Activated T-cell treated with anti-CD3 and anti-CD28 coated beads for 24 hours (primary cell): ENCODE data around the gene UBE2I.

Experiments used
- DNase-seq: peaks from one replicate; pipeline ENCODE4 v3.0.0-alpha.2; 2020; ENCODE audit warnings: low read depth

The UBE2I gene

GRCh38 chr16:1361685-1362360 is 52.4 kb downstream of the UBE2I start:
- no peak for DNase-seq

DNA sequence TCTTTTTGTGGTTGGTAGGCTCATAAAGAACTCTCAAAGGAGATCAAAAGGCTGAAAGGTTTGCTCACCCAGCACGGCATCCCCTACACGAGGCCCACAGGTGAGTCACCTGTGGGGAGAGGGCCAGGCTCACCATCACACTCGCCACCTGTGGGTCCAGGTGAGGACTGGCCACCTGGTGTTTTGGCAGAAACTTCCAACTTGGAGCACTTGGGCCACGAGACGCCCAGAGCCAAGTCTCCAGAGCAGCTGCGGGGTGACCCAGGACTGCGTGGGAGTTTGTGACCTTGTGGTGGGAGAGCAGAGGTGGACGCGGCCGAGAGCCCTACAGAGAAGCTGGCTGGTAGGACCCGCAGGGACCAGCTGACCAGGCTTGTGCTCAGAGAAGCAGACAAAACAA is 53.4 kb downstream of the UBE2I start:
- DNase-seq = no peak

DNA sequence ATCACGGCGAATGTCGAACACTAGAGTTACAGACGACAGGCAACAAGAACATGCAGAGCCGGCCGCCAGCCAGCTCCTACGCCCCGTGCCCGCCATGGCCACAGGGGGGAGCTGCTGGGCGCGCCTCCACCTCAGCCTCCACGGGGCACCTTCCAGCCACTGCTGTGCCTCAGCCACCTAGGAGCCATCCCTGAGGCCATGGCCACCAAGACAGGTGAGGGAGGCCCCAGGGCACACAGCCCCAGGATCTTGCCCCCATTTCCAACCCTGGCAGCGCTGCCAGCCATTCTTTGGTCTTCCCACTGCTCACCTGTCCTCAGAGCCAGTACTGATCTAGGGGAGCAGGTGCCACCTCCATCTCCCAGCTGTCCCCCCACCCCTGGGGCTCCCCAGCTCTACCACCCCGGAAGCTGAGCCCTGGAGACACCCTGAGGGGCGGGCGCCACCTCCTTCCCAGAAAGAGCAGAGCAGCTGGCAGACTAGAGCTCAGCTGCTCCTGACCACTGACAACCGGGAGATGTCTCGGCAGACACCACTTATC is 54.1 kb downstream of the UBE2I start:
- peak; percentile 56 for DNase-seq

DNA sequence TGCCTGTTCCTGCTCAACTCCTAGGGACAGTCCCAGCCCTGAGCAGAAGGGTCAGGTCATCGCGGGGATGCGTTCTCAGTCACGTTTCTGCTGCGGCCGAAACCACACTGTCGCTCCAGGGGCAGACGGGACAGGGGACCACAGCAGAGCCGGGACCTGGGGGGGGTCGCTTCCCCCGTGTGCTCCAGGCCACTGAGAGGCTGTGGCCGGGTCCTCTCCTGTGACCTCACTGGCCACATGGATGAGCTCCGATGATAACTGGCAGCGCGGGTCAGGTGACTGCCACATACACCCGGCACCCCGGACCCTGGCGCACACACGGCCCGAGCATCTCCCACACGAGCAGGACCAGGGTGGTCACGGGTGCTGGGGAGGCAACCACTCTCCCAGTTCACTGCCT is 55.1 kb downstream of the UBE2I start:
- DNase-seq = no peak

DNA sequence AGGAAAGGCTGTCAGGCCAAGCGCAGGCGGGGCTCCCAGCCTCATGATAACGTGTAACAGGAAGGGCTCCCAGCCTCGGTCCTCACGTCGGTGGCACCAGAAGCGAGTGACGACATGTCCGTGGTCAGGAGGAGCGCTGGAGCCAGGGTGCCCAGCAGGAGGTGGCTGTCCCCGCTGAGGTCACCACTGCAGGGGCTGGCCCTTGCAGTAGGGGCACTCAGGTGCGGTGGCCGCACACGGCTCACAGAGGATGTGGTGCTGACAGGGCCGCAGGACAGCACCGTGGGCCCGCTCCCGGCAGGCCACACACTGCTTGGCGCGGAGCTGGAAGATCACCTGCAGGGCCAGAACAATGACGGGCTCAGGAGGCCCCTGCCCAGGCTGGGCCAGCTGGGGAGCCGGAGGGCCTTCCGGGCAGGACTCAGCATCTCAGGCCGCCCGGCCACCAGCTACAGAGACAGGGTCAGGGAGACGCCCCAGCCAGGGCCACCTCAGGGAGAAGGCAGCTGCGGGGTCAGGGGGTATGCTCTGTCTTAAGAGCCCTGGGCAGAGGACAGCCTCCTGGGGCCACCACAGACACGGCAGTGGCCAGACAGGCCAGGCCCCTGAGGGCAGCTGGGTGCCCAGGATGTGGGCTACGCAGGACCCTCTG is 56.8 kb downstream of the UBE2I start:
- no peak for DNase-seq

DNA sequence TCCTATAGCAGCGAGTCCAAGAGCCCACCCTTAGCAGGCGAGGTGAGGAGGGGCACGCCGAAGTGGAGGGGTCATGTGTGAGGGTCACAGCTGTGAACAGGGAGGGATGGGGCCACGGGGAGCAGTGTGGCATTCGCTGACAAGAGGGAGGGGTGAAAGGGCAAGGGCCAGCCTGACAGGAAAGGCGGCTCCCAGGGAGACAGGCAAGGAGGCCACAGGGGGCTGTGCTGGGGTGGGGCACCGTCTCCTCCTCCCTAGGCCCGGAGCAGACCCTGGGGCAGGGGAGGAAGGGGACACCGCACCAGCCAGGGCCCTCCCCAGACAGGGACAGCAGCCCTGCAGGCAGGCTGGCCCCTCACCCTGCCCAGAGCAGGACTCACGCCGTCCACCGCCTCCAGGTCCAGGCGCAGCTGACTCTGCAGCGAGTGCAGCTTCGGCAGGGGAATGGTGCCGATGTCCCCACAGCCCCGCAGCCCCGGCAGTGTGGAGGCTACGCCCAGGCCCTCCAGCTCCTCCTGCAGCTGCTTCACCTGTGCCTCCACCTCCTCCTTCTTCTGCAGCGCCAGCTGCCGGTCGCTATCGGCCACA is 57.4 kb downstream of the UBE2I start:
- DNase-seq = no peak

GRCh38 chr16:1367486-1368174 is 58.2 kb downstream of the UBE2I start:
- DNase-seq = no peak

DNA sequence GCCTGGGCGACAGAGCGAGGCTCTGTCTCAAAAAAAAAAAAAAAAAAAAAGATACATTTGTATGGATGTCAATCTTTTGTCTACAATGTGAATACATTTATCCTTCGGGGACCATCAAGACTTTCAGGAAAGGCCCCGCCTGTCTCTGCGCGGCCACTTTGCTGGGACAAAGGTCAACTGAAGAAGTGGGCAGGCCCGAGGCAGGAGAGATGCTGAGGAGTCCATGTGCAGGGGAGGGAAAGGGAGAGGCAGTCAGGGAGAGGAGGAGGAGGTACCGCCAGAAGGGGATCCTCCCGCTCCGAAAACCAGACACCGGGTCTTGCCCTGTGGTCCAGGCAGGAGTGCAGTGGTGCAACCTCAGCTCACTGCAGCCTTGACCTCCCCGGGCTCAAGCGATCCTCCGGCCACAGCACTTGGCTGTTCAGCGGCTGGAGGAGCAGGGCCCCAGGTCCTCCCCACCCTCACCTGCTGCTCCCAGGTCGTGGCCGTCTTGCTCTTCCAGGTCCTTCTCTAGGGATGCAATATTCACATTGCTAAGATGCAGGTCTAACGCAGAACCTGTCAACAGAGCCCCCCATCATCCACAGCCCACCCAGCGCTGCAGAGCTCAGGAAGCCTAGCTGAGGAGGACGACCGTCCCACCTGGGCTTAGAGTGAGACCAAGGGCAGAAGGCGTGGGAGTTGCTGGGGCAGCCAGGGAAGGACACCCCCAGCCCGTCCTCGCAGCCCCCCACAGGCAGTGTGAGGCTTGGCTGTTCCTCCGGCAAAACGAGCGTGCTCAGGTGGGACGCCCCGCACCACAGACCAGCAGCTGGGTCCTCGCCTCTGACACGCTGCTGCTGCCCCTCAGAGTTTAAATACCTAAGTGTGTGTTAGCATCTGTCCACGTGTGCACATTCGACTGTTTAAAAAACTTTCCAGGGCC is 61.9 kb downstream of the UBE2I start:
- no peak for DNase-seq

DNA sequence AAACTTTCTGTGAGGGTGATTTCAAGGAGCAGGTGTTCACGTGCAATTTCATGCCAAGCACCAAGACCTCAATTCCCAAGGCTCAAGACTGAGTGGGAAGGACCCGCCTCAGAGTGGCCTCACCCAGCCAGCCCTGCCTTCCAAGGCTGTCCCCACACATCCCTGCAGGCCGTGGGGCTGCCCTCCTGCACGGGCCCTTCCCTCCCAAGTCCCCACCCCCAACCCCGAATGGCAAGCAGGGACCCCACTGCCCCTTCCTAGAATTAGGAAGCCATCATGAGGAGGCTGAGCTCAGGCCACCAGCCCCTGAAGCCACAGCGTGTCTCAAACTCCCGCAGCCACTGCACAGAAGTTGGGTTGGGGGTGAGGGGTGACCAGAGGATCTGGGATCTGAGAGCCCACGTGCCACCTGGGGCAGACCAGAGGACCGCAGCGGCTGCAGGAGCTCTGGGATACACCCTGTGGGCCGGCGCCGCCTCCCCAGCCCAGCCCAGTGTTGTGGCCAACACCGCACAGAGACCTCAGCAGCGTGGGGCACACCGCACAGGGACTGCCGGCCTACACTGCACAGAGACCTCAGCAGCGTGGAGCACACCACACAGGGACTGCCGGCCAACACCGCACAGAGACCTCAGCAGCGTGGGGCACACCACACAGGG is 63.0 kb downstream of the UBE2I start:
- no peak for DNase-seq

- DNase-seq = no peak
These were observed 65.2 kb downstream of the UBE2I start for GRCh38 chr16:1374418-1375297.

DNA sequence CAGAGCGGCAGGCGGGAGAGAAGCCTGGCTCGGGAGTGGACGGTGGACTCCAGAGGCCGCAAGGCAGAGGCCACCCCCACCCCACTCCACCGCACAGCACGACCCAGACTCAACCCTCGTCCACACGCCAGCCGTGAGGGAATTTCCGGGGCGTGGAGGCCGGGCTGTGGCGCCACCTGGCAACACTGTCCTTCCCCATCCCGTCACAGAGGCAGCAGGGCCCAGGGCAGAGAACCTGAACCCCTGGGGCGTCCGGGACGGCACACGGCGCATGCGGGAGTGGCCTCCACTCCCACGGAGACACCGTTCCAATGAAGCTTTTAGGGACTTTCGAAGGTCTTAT is 65.8 kb downstream of the UBE2I start:
- DNase-seq = no peak

GRCh38 chr16:1375741-1376410 is 66.4 kb downstream of the UBE2I start:
- no peak for DNase-seq
